NCI-H1105 (cell line): Measurements from ENCODE around the gene THEM4.
"Not testable (repeated sequence)": the region's sequence is repeated elsewhere in the genome, so short reads cannot be mapped to it uniquely, and the experiment has no call there.

Experiments
- DNase-seq: peaks from one replicate; lab custom pipeline; 2025; lab: John Stamatoyannopoulos, UW

THEM4 gene

GRCh38 chr1:151859891-151860293 lies 49.4 kb downstream of the THEM4 start:
- no peak for DNase-seq

GRCh38 chr1:151858886-151859665 lies 50.2 kb downstream of the THEM4 start:
- no peak for DNase-seq

GRCh38 chr1:151858030-151858746 lies 51.1 kb downstream of the THEM4 start:
- no peak for DNase-seq

- no peak for DNase-seq
Measured at GRCh38 chr1:151855933-151856332, 53.4 kb downstream of the THEM4 start.

- not testable (repeated sequence) for DNase-seq
Measured at GRCh38 chr1:151855516-151855915, 53.8 kb downstream of the THEM4 start.

- no peak for DNase-seq
Measured at GRCh38 chr1:151854658-151855057, 54.7 kb downstream of the THEM4 start.

- no peak for DNase-seq
Measured at GRCh38 chr1:151853411-151853943, 55.8 kb downstream of the THEM4 start, which contains the start of gene THEM5. THEM5 (minus strand) TSS chr1:151853712; CDS start chr1:151853565, 147 bp downstream.

- DNase-seq, result no peak
Measured at GRCh38 chr1:151852733-151853132, 56.6 kb downstream of the THEM4 start.

GRCh38 chr1:151851886-151852285 lies 57.4 kb downstream of the THEM4 start:
- no peak for DNase-seq

GRCh38 chr1:151849871-151850270 lies 59.4 kb downstream of the THEM4 start:
- no peak for DNase-seq

- DNase-seq, result no peak
Measured at GRCh38 chr1:151849126-151849525, 60.2 kb downstream of the THEM4 start.

GRCh38 chr1:151847867-151848596 lies 61.3 kb downstream of the THEM4 start:
- no peak for DNase-seq

GRCh38 chr1:151846686-151847237 lies 62.5 kb downstream of the THEM4 start:
- DNase-seq, result no peak

GRCh38 chr1:151846062-151846568 lies 63.2 kb downstream of the THEM4 start:
- no peak for DNase-seq

- DNase-seq, result no peak
Measured at GRCh38 chr1:151843398-151843797, 65.9 kb downstream of the THEM4 start.

- no peak for DNase-seq
Measured at GRCh38 chr1:151841141-151841540, 68.2 kb downstream of the THEM4 start.

GRCh38 chr1:151840421-151840820 lies 68.9 kb downstream of the THEM4 start:
- no peak for DNase-seq

GRCh38 chr1:151839457-151840403 lies 69.6 kb downstream of the THEM4 start, which contains the start of gene C2CD4D:
C2CD4D (minus strand) TSS chr1:151839820; CDS start chr1:151838989, 831 bp downstream.
- DNase-seq, result peak; percentile 83

GRCh38 chr1:151839082-151839412 lies 70.3 kb downstream of the THEM4 start:
- no peak for DNase-seq

- no peak for DNase-seq
Measured at GRCh38 chr1:151838222-151839081, 70.9 kb downstream of the THEM4 start.
